ENCODE results near the gene CCDC69. TPM values are rescaled to one million over a fixed set of nuclear protein-coding genes. Genes with fewer than 3 reads are reported as not detected.
A peak's percentile ranks its signal among the peaks of the same experiment; 100 is the strongest.

The CCDC69 gene
- total and polyA plus RNA-seq, 2 donors (not counting 1 experiment from before 2014, with no cell fraction given) = 58.7 to 125 TPM

DNA sequence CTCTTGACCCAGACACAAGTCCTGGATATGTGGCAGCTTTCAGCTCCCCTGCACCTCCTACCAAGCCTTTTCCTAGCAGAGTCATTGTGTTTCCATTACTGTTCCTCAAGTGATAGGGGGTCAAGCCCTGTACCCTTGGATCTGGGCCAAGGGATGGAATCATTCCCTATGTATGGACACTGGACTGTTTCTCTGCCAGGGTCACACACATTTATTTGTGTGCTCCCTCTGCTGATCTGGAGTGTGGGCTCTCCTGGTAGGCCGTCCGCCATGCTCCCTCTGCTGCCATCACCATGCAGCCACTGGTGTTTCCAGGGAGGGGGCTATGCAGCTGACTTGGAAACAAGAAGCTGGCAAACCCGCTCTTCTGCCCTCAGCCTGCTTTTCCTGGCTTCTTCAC, 38.6 kb upstream of the CCDC69 start:
- intact Hi-C loops (cut with micrococcal nuclease) = no loop called here
- Histone ChIP-seq H3K9ac (ENCODE audit: low read length) (no peak overlapping the region), H3K36me3 (replicated peaks in 1 of 2; ENCODE audit: control extremely low read depth in 1 of 2, control insufficient read depth in 1 of 2, extremely low read depth in 1 of 2, insufficient read depth in 2 of 2, low read length in 1 of 2) (peaks cover 4 to 97% of the 10 kb centered on the region in 2 experiments), H3K27me3 (replicated peaks in 1 of 4; ENCODE audit: control extremely low read depth in 1 of 4, control insufficient read depth in 3 of 4, insufficient read depth in 4 of 4, low read length in 3 of 4) (no peaks in the 10 kb centered on the region), H2AFZ (ENCODE audit: insufficient read depth, low read depth, low read length, poor library complexity, severe bottlenecking) (no peak overlapping the region), H3K4me1 (ENCODE audit: control insufficient read depth in 2 of 2, insufficient read depth in 2 of 2, low read length in 2 of 2) (peaks cover 20 to 39% of the 10 kb centered on the region in 2 donors), H3K4me2 (replicated peaks; ENCODE audit: low read depth, low read length, poor library complexity, severe bottlenecking) (no peak overlapping the region), H4K20me1 (ENCODE audit: control insufficient read depth, insufficient read depth, low read length, poor library complexity, severe bottlenecking) (peaks cover 72% of the 10 kb centered on the region), H3K27ac (ENCODE audit: low read length in 2 of 2) (no peak overlapping the region), H3K4me3 (ENCODE audit: control extremely low read depth in 1 of 5, extremely low read depth in 1 of 5, insufficient read depth in 1 of 5, low read depth in 2 of 5, low read length in 4 of 5) (no peak overlapping the region), H3K9me3 (ENCODE audit: control extremely low read depth in 1 of 3, control insufficient read depth in 2 of 3, insufficient read depth in 1 of 3, low read length in 2 of 3) (no peaks in the 10 kb centered on the region), H3K79me2 (ENCODE audit: control insufficient read depth, insufficient read depth, low read length) (peaks cover 80% of the 10 kb centered on the region)
- ChIA-PET POLR2A (no interaction called here), CTCF (interaction anchor here (1.6 kb wide), 1 partner anchor 147 kb away, joined by 4 read pairs; no protein-coding TSS in a partner anchor)
- no peak for ATAC-seq (ENCODE audit: low read depth)
- no peak overlapping the region for H3K4me3 Mint-ChIP-seq
- peak overlapping the region; percentile 44 for H3K27ac Mint-ChIP-seq
- WGBS (ENCODE audit: insufficient coverage) = 95% methylated on average over 3 of the region's 3 CpGs
- TF ChIP-seq, protein P1, sequence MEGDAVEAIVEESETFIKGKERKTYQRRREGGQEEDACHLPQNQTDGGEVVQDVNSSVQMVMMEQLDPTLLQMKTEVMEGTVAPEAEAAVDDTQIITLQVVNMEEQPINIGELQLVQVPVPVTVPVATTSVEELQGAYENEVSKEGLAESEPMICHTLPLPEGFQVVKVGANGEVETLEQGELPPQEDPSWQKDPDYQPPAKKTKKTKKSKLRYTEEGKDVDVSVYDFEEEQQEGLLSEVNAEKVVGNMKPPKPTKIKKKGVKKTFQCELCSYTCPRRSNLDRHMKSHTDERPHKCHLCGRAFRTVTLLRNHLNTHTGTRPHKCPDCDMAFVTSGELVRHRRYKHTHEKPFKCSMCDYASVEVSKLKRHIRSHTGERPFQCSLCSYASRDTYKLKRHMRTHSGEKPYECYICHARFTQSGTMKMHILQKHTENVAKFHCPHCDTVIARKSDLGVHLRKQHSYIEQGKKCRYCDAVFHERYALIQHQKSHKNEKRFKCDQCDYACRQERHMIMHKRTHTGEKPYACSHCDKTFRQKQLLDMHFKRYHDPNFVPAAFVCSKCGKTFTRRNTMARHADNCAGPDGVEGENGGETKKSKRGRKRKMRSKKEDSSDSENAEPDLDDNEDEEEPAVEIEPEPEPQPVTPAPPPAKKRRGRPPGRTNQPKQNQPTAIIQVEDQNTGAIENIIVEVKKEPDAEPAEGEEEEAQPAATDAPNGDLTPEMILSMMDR (IDR thresholded peaks at IDR 0.05) = no peak
- TF ChIP-seq EZH2 (IDR thresholded peaks at IDR 0.05; ENCODE audit: borderline replicate concordance, insufficient read depth, low read depth, low read length, poor library complexity, severe bottlenecking) = no peak
- no peak for DNase-seq
- no peaks in the 10 kb centered on the region for H3K9me3 Mint-ChIP-seq (ENCODE audit: insufficient read depth)
- peaks cover 45% of the 10 kb centered on the region for H3K4me1 Mint-ChIP-seq
- H3K27me3 Mint-ChIP-seq = no peaks in the 10 kb centered on the region

DNA sequence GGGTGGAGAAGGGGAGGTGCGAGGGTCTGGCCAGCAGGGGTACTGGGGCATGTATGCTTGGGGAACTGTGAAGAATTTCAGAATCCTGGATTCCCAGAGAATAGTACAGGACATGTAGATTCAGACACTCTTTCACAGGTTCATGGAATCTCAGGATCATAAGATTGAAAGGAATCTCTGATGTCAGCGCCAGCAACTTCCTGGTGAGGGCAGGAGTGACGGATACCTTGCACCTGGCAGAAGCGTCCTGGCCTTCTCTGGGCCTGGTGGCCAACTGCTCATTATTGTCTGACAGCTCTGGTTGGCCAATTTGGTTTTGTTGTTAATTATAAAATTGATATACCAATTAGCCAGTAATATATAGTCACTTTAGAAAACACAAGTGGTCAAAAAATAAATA, 36.0 kb upstream of the CCDC69 start:
- H3K4me3 ChIP-seq (ENCODE audit: control extremely low read depth in 1 of 5, extremely low read depth in 1 of 5, insufficient read depth in 1 of 5, low read depth in 2 of 5, low read length in 4 of 5) = no peak overlapping the region
- ATAC-seq (ENCODE audit: low read depth) (no peak), DNase-seq (no peak)
- no peak overlapping the region for H3K9ac ChIP-seq (ENCODE audit: low read length)
- intact Hi-C loops (cut with micrococcal nuclease) = loop anchor here (5.0 to 10.0 kb wide), 2 partner anchors 187 to 1295 kb away; partner anchors contain the start of genes SLC26A2 and SLC36A1
- Mint-ChIP-seq H3K27ac (peak overlapping the region; percentile 59), H3K27me3 (no peaks in the 10 kb centered on the region), H3K9me3 (ENCODE audit: insufficient read depth) (no peaks in the 10 kb centered on the region), H3K4me3 (no peak overlapping the region), H3K4me1 (peaks cover 68% of the 10 kb centered on the region)
- peaks cover 52% of the 10 kb centered on the region for H4K20me1 ChIP-seq (ENCODE audit: control insufficient read depth, insufficient read depth, low read length, poor library complexity, severe bottlenecking)
- 92% methylated on average over 4 of the region's 4 CpGs for WGBS (ENCODE audit: insufficient coverage)
- ChIA-PET CTCF (interaction anchor here (1.0 kb wide), 1 partner anchor 96 kb away, joined by 3 read pairs; no protein-coding TSS in a partner anchor), POLR2A (no interaction called here)
- no peak overlapping the region for H3K4me2 ChIP-seq (replicated peaks; ENCODE audit: low read depth, low read length, poor library complexity, severe bottlenecking)
- no peaks in the 10 kb centered on the region for H3K9me3 ChIP-seq (ENCODE audit: control extremely low read depth in 1 of 3, control insufficient read depth in 2 of 3, insufficient read depth in 1 of 3, low read length in 2 of 3)
- peaks cover 46 to 65% of the 10 kb centered on the region in 2 donors for H3K4me1 ChIP-seq (ENCODE audit: control insufficient read depth in 2 of 2, insufficient read depth in 2 of 2, low read length in 2 of 2)
- no peak overlapping the region for H2AFZ ChIP-seq (ENCODE audit: insufficient read depth, low read depth, low read length, poor library complexity, severe bottlenecking)
- H3K27ac ChIP-seq (ENCODE audit: low read length in 2 of 2) = peak overlapping the region in 1 of 2 donors; percentile 90
- no peaks in the 10 kb centered on the region for H3K27me3 ChIP-seq (replicated peaks in 1 of 4; ENCODE audit: control extremely low read depth in 1 of 4, control insufficient read depth in 3 of 4, insufficient read depth in 4 of 4, low read length in 3 of 4)
- H3K36me3 ChIP-seq (replicated peaks in 1 of 2; ENCODE audit: control extremely low read depth in 1 of 2, control insufficient read depth in 1 of 2, extremely low read depth in 1 of 2, insufficient read depth in 2 of 2, low read length in 1 of 2) = peaks cover 0 to 78% of the 10 kb centered on the region in 2 experiments
- TF ChIP-seq, protein P1 (IDR thresholded peaks at IDR 0.05) = no peak
- H3K79me2 ChIP-seq (ENCODE audit: control insufficient read depth, insufficient read depth, low read length) = peaks cover 98% of the 10 kb centered on the region

Measured in B cell (primary cell).